Lower leg skin (tissue), 4 donors: ENCODE data around the gene OXCT1. TPM values are rescaled to one million over a fixed set of nuclear protein-coding genes. Genes with fewer than 3 reads are reported as not detected.

ENCODE experiments used
- DNase-seq, 2 donors: peaks; one replicate each; pipeline ENCODE4 v3.0.0-alpha.2; 2019; ENCODE audit warnings: low spot score in 2 of 2
- H3K4me3 ChIP-seq: fragments of 200-600 bp; sonication (generic); 2 replicates; pipeline ENCODE4 v1.5.1; 2017; ENCODE audit warnings: mild to moderate bottlenecking, low read depth; ENCODE audit not compliant: poor library complexity, severe bottlenecking
- POLR2A ChIP-seq, 2 donors: fragments of 450-650 bp; IDR thresholded peaks; one replicate each; pipeline ENCODE4 v1.6.1; 2016 to 2017; ENCODE audit warnings: antibody characterized with exemption in 2 of 2, mild to moderate bottlenecking in 1 of 2, moderate library complexity in 1 of 2
- WGBS, 2 donors: methylation state at CpG; one replicate each; pipeline ENCODE4 v1.1.5; 2018; 5-methylcytosine and 5-hydroxymethylcytosine counted together
- intact Hi-C: fragments of 100-400 bp; cut with DNase I; formaldehyde crosslinking; loops from one replicate; pipeline ENCODE4 v1.15.0; 2023; ENCODE audit warnings: low total_unique reads
- total RNA-seq, 4 donors: library from RNA; depleted of rRNA; stranded (reverse); fragments of >200 nt; gene quantifications; one replicate each; pipeline ENCODE4 v1.1.0, GENCODE V29; 2016
- TF ChIP-seq, protein P1 (sequence below), 3 donors: fragments of 450-650 bp; IDR thresholded peaks; one replicate each; pipeline ENCODE4 v1.5.1; 2016; ENCODE audit warnings: antibody characterized with exemption in 3 of 3, mild to moderate bottlenecking in 3 of 3, moderate library complexity in 2 of 3

The OXCT1 gene
- total RNA-seq, 4 donors from 2014 or later: 19.0 to 28.8 (median 20.9) TPM

DNA sequence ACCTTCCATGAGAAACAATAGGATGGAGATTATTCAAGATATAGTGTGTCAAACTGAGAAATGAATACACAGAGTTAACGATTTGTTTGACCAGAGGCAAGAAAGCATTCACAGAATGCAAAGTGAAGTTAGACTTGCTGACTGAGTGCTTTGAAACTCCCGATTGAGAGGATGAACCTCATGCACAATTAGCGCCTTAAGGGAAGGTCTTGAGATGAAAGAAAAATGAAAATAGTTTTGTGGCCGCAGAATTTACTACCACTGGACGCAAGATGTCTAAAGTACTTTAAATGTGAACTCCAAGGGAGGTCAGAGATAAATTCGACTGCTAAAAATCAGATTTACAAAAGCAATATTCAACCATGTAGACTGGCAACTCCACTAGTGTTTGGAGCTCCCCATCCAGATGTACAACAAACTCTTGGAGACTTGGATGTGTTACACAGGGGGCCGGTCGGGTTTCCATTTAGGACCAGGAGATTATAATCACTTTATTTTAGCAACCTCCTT, 33.2 kb upstream of the OXCT1 start:
- intact Hi-C loops: no loop called here
- no peak overlapping the region for H3K4me3 ChIP-seq
- WGBS, 2 donors: 32% methylated on average over 8 of the region's 8 CpGs
- DNase-seq: no peak
- TF ChIP-seq POLR2A (IDR thresholded peaks at IDR 0.05): no peak
- TF ChIP-seq, protein P1, sequence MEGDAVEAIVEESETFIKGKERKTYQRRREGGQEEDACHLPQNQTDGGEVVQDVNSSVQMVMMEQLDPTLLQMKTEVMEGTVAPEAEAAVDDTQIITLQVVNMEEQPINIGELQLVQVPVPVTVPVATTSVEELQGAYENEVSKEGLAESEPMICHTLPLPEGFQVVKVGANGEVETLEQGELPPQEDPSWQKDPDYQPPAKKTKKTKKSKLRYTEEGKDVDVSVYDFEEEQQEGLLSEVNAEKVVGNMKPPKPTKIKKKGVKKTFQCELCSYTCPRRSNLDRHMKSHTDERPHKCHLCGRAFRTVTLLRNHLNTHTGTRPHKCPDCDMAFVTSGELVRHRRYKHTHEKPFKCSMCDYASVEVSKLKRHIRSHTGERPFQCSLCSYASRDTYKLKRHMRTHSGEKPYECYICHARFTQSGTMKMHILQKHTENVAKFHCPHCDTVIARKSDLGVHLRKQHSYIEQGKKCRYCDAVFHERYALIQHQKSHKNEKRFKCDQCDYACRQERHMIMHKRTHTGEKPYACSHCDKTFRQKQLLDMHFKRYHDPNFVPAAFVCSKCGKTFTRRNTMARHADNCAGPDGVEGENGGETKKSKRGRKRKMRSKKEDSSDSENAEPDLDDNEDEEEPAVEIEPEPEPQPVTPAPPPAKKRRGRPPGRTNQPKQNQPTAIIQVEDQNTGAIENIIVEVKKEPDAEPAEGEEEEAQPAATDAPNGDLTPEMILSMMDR (IDR thresholded peaks at IDR 0.05): no peak

DNA sequence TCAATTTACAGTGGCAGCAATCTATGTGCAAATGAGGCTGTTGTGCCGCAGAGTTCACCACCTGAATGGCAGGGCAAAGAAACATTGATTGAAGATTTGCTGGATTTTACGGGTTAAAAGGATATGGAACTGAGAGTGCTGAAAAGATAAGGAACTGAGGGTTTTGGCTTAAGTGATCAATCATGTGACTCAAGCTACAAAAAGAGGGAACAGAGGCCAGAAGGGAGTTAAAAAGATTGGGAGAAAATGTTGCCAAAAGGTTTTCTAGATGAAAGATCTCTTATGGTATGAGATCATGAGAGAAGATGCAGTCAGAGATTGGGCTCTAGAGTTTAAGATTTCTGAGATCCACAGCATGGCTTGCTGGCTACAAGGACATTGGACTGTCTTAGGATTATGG, 26.0 kb upstream of the OXCT1 start:
- intact Hi-C loops: no loop called here
- WGBS, 2 donors: 59 to 72% methylated on average over 2 of the region's 2 CpGs
- no peak for TF ChIP-seq POLR2A (IDR thresholded peaks at IDR 0.05)
- TF ChIP-seq, protein P1 (IDR thresholded peaks at IDR 0.05): no peak
- no peak for DNase-seq
- H3K4me3 ChIP-seq: no peak overlapping the region

DNA sequence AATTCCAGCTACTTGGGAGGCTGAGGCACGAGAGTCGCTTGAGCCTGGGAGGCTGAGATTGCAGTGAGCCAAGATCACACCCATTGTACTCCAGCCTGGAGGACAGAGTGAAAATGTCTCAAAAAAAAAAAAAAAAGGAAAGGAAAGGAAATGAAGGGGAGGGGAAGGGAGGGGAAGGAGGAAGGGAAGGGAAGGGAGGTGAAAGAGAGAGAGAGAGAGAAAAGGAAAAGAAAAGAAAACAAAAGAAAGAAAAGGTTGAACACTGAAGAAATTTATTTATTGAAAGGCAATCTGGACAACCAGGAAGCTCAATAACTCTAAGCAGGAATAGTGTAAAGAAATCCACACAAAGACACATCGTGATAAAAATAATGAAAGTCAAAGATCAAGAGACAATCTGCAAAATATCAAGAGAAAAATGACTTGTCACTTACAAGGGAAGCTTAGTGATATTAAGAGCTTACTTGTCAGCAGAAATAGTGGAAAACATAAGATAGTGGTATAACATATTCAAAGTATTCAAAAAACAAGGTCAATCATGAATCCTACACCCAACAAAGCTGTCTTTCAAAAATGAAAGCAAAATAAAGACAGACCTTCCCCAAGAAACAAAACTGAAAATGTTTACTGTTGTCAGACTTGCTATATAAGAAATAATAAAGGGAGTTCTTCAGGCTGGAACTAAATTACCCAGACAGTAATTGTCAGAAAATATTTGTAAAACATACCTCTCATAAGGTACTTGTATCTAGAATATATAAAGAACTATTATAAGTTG, 23.0 kb upstream of the OXCT1 start:
- no peak overlapping the region for H3K4me3 ChIP-seq
- DNase-seq: no peak
- WGBS, 2 donors: 78 to 79% methylated on average over 3 of the region's 3 CpGs
- TF ChIP-seq, protein P1 (IDR thresholded peaks at IDR 0.05): no peak
- TF ChIP-seq POLR2A (IDR thresholded peaks at IDR 0.05): no peak
- intact Hi-C loops: no loop called here

DNA sequence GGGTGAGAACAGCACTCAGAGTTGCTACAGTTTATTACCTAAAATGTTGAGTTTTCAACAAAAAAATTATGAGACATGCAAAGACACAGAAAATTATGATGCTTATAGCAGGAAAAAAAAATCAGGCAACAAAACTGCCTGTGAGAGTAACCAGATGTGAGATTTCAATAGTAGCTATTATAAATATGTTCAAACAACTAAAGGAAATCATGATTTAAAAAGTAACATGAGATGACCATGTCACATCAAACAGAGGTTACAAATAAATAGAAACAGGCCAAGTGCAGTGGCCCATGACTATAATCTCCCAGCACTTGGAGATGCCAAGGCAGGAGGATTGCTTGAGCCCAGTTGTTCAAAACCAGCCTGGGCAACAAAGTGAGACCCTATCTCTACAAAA, 21.8 kb upstream of the OXCT1 start:
- TF ChIP-seq POLR2A (IDR thresholded peaks at IDR 0.05): no peak
- TF ChIP-seq, protein P1 (IDR thresholded peaks at IDR 0.05): no peak
- DNase-seq: no peak
- no peak overlapping the region for H3K4me3 ChIP-seq
- intact Hi-C loops: no loop called here

DNA sequence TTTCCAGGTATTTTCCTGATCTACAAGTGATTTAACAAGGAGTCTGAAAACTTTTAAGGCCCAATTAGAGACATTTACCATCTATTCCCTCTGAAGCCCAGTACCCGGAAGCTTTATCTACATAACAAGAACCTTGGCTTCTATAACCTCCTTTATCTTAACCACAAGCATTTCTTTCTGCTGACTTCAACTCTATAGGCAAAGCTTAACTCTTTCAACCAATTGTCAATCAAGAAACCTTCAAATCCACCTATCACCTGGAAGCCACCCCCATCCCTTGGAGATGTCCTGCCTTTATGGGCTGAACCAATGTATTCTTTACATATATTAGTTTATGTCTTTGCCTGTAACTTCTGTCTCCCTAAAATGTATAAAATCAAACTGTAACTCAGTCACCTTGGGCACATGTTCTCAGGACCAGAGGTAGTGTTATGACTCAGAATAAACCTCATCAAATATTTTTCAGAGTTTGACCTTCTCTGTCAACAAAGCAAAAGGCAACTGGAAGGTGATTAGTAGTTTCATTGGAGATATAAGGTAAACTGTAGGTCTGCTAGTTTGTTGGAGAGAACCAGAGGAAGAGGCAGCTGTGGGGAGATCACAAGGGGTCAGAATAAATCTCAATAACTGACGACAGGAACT, 21.0 kb upstream of the OXCT1 start:
- intact Hi-C loops: no loop called here
- DNase-seq: no peak
- 57 to 65% methylated on average over 2 of the region's 2 CpGs for WGBS, 2 donors
- TF ChIP-seq, protein P1 (IDR thresholded peaks at IDR 0.05): no peak
- TF ChIP-seq POLR2A (IDR thresholded peaks at IDR 0.05): no peak
- no peak overlapping the region for H3K4me3 ChIP-seq
